ENCODE measurements around the gene CRABP1. TPM values are rescaled to one million over a fixed set of nuclear protein-coding genes. Genes with fewer than 3 reads are reported as not detected.

The CRABP1 gene
- total and polyA plus RNA-seq, 10 donors: 3.5 to 159 (median 29.8) TPM

DNA sequence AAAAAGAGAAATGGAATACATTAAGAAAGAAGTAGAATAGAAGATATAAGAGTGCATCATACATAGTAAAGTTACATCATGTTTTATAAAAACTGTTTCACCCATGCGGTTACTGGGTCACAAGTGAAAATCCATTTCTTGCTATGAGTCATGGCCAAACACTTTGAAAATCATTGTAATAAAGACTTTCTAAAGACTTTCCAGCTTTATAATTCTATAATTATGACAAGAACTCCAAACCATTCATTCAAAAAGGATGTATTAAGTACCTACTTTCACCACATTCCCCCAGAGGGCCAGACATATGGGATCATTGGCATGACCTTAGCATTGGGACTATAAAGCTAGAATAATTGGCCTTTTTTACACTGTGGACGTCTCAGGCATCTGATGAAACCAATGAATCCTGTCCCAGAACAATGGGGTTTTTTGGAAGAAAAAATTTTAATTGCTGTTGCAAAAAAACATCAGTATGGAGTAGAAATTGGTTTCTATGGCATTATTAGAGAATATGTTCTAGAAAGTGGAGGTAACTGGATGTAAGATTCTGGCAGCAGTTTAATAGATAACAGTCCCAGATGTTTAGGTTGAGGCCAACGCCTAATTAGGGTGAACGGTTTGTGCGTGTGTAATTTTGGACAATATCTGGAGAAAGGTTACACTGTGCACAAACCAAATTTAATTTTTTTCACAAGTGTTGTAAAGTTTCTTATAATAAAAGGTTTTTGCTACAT is 37.4 kb upstream of the CRABP1 start:
- Histone ChIP-seq H3K9me3 (no peaks in the 10 kb centered on the region), H3K36me3 (no peaks in the 10 kb centered on the region), H3K27ac (no peak overlapping the region), H3K4me1 (peaks cover 7 to 35% (median 20%) of the 10 kb centered on the region in 6 donors), H3K4me3 (no peak overlapping the region), H3K27me3 (replicated peaks in 1 of 7) (peaks cover 0 to 10% (median 0%) of the 10 kb centered on the region in 7 donors)
- TF ChIP-seq POLR2AphosphoS5 (IDR thresholded peaks at IDR 0.05): no peak
- no peak for TF ChIP-seq POLR2A (IDR thresholded peaks at IDR 0.05)
- TF ChIP-seq, protein P1, sequence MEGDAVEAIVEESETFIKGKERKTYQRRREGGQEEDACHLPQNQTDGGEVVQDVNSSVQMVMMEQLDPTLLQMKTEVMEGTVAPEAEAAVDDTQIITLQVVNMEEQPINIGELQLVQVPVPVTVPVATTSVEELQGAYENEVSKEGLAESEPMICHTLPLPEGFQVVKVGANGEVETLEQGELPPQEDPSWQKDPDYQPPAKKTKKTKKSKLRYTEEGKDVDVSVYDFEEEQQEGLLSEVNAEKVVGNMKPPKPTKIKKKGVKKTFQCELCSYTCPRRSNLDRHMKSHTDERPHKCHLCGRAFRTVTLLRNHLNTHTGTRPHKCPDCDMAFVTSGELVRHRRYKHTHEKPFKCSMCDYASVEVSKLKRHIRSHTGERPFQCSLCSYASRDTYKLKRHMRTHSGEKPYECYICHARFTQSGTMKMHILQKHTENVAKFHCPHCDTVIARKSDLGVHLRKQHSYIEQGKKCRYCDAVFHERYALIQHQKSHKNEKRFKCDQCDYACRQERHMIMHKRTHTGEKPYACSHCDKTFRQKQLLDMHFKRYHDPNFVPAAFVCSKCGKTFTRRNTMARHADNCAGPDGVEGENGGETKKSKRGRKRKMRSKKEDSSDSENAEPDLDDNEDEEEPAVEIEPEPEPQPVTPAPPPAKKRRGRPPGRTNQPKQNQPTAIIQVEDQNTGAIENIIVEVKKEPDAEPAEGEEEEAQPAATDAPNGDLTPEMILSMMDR (IDR thresholded peaks at IDR 0.05 in 8 of 11, conservative IDR thresholded peaks at IDR 0.05 in 3 of 11): no peak
- 70 to 86% (median 75%) methylated on average over 5 of the region's 5 CpGs for WGBS, 5 donors
- intact Hi-C loops (cut with DNase I; ENCODE audit: low total_unique reads): no loop called here
- no peak for DNase-seq

DNA sequence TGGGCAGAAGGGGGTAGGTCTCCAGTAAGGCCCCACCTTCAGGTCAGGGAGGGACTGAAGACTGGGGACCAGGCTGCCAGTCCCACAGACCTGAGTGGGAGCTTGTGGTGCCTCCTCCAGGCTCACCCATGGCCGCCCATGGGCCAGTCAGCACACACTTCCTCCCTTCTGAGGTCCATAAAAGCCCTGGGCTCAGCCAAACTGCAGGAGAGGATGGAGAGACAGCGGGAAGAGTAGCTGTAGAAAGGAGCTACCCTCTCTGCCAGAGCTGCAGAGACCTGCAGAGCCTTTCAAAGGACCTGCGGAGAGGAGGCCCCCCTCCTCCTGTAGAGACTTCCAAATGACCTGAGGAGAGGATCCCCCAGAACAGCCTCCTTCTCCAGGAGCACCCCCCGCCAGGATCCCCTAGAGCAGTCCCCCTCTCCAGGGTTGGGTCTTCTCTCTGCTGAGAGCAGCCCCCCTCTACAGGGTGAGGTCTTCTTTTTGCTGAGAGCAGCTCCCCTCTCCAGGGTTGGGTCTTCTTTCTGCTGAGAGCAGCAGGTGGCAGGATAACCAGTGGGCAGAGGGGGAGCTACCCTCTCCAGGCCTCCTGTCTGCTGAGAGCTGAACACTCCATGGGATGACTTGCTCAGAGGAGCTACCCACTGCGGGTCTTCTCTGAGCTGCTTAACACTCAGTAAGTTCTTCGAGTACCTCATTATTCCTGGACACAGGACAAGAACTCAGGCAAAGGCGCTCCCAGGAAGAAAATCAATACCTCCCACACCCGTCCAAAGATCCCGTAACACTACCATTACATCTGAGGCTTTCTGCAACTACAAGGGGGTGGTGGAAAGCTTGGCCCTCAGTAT is 35.7 kb upstream of the CRABP1 start:
- Histone ChIP-seq H3K27me3 (replicated peaks in 1 of 7) (peaks cover 0 to 25% (median 5%) of the 10 kb centered on the region in 7 donors), H3K9me3 (no peaks in the 10 kb centered on the region), H3K4me3 (no peak overlapping the region), H3K36me3 (no peaks in the 10 kb centered on the region), H3K4me1 (peaks cover 0 to 28% (median 10%) of the 10 kb centered on the region in 6 donors), H3K27ac (no peak overlapping the region)
- no peak for TF ChIP-seq POLR2AphosphoS5 (IDR thresholded peaks at IDR 0.05)
- TF ChIP-seq, protein P1 (IDR thresholded peaks at IDR 0.05 in 8 of 11, conservative IDR thresholded peaks at IDR 0.05 in 3 of 11): no peak
- TF ChIP-seq POLR2A (IDR thresholded peaks at IDR 0.05): no peak
- 88 to 92% (median 91%) methylated on average over 9 of the region's 9 CpGs for WGBS, 5 donors
- intact Hi-C loops (cut with DNase I; ENCODE audit: low total_unique reads): no loop called here
- no peak for DNase-seq

DNA sequence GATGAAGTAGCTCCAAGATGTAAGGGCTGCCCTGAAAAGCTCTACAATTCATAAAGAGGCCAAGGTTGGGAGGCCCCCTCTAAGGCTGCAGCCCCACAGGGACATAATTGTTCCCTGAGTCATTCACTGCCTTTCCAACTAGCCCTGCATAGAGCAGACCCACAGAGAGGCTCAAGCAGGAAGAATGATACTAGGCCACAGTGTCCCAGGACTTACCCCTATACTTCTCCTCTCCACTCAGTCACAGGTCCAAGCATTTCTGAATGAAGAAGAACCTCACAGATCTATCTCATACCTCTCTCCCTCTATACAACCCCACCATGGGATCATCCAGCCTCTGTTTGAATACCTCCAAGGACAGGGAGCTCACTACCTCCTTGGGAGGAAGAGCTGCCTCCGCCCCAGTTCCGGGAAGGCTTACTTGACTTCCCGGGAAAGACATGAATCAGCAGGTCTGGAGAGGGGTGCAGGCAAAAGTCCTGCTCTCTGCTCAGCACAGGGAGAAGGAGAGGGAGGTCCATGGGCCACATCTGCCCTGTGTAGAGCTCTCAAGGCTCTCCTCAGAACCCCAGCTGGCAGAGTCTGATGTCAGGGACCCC is 33.9 kb upstream of the CRABP1 start:
- intact Hi-C loops (cut with DNase I; ENCODE audit: low total_unique reads): no loop called here

More for the DNA sequence above, 33.9 kb upstream of the CRABP1 start:
- H3K9me3 ChIP-seq: no peaks in the 10 kb centered on the region
- no peaks in the 10 kb centered on the region for H3K36me3 ChIP-seq
- peaks cover 0 to 25% (median 5%) of the 10 kb centered on the region in 7 donors for H3K27me3 ChIP-seq (replicated peaks in 1 of 7)
- DNase-seq: no peak
- peaks cover 0 to 15% (median 4%) of the 10 kb centered on the region in 6 donors for H3K4me1 ChIP-seq
- TF ChIP-seq POLR2AphosphoS5 (IDR thresholded peaks at IDR 0.05) (no peak), POLR2A (IDR thresholded peaks at IDR 0.05) (no peak)
- TF ChIP-seq, protein P1 (IDR thresholded peaks at IDR 0.05 in 8 of 11, conservative IDR thresholded peaks at IDR 0.05 in 3 of 11): no peak
- H3K4me3 ChIP-seq: no peak overlapping the region
- no peak overlapping the region for H3K27ac ChIP-seq
- WGBS, 5 donors: 69 to 86% (median 79%) methylated on average over 2 to 3 of the region's 3 CpGs

All from spleen (tissue), 11 donors.